ENCODE results near the gene EPHB3. TPM values are rescaled to one million over a fixed set of nuclear protein-coding genes. Genes with fewer than 3 reads are reported as not detected.

Gene EPHB3
- total RNA-seq, 4 donors from 2014 or later, result 0.10 to 0.24 (median 0.12) TPM

DNA sequence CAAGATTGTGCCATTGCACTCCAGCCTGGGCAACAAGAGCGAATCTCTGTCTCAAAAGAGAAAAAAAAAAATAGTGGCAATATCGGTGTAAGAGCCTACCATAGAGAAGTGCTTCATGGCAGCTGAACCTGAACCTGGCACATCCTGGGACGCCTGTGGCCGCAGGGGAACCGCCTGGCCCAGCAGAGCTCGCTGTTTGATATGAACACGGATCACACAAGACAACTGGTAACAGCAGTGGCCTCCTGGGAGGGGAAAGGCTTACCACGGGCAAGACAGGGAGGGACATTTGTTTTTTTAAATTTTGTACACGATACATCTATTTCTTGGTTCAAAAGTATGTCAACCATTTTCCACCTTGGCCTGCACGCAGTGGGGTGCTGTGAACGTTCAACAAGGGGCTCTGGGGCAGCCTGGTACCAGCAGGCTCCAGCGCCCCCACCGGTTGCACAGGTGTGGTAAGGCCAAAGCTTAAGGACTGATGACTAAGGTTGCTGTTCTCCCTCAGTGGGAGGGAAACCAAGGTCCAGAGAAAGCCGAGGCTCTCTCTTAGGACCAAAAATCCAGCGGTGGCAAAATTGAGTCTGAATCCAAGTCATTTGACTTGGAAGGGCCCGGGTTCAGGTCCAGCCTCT lies 21.7 kb upstream of the EPHB3 start:
- in situ Hi-C loops (cut with MboI; ENCODE audit: low sequenced_read_pairs in 4 of 4) (loop anchor here in 3 of 4 donors (5.0 to 10.0 kb wide), 2 partner anchors 165 to 168 kb away; partner anchors contain the start of gene THPO (in 1 of the 3)), intact Hi-C loops (cut with DNase I; ENCODE audit: low total_unique reads) (no loop called here)
- Histone ChIP-seq H3K4me3 (no peak overlapping the region), H3K4me1 (no peaks in the 10 kb centered on the region), H3K36me3 (no peaks in the 10 kb centered on the region), H3K27me3 (peaks cover 10 to 20% (median 14%) of the 10 kb centered on the region in 3 donors), H3K9me3 (no peaks in the 10 kb centered on the region), H3K27ac (no peak overlapping the region)
- no peak for TF ChIP-seq CTCF (IDR thresholded peaks at IDR 0.05 in 4 of 5, conservative IDR thresholded peaks at IDR 0.05 in 1 of 5)
- no peak for TF ChIP-seq POLR2A (IDR thresholded peaks at IDR 0.05)
- ATAC-seq (no peak), DNase-seq (no peak)

GRCh38 chr3:184540777-184541681 lies 20.6 kb upstream of the EPHB3 start:
- Histone ChIP-seq H3K4me1 (no peaks in the 10 kb centered on the region), H3K4me3 (no peak overlapping the region), H3K27me3 (peaks cover 10 to 20% (median 14%) of the 10 kb centered on the region in 3 donors), H3K9me3 (no peaks in the 10 kb centered on the region), H3K36me3 (no peaks in the 10 kb centered on the region), H3K27ac (no peak overlapping the region)
- TF ChIP-seq CTCF (IDR thresholded peaks at IDR 0.05 in 4 of 5, conservative IDR thresholded peaks at IDR 0.05 in 1 of 5) (peak in 4 of 5 experiments; percentile 45 to 60 (median 48)), POLR2A (IDR thresholded peaks at IDR 0.05) (no peak)
- intact Hi-C loops (cut with DNase I; ENCODE audit: low total_unique reads), result no loop called here
- DNase-seq (no peak), ATAC-seq (no peak)
- in situ Hi-C loops (cut with MboI; ENCODE audit: low sequenced_read_pairs in 4 of 4), result loop anchor here in 3 of 4 donors (5.0 to 10.0 kb wide), 2 partner anchors 166 to 169 kb away; partner anchors contain the start of gene THPO (in 1 of the 3)

DNA sequence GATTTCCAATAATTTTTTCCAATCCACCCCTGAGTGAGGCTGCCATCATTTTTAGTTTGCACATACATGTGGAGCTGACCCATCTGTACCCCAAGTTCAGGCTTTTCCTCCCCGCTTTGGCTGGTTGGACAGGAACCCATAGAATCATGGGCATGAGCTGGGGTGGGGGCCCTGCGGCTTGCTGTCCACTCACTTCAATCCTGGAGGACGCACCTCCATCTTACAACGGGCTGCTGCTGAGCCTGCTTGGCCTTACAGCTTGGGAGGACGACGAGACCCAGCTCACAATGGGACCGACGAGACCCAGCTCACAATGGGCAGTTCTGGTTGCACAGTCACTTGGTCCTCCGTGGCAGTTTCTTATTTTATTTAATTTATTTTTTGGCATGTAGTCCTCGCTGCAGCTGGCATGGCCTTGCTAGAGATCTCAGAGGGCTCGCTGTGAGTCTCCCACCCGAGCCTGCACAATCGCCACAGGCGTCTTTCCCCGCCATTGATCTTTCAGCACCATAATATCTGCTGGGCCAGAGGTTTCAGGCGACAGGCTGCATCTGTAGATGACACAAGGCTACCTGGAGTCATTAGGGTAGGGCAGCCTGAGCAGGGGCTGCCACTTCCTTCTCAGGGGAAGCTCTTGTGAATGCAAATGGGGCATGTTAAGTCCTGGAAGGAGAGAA lies 19.6 kb upstream of the EPHB3 start:
- in situ Hi-C loops (cut with MboI; ENCODE audit: low sequenced_read_pairs in 4 of 4), result loop anchor here in 3 of 4 donors (5.0 to 10.0 kb wide), 2 partner anchors 167 to 170 kb away; partner anchors contain the start of gene THPO (in 1 of the 3)

More for the DNA sequence above, 19.6 kb upstream of the EPHB3 start:
- no peak overlapping the region for H3K27ac ChIP-seq
- no peaks in the 10 kb centered on the region for H3K4me1 ChIP-seq
- no peak overlapping the region for H3K4me3 ChIP-seq
- peaks cover 10 to 20% (median 14%) of the 10 kb centered on the region in 3 donors for H3K27me3 ChIP-seq
- intact Hi-C loops (cut with DNase I; ENCODE audit: low total_unique reads), result no loop called here
- TF ChIP-seq POLR2A (IDR thresholded peaks at IDR 0.05), result no peak
- TF ChIP-seq CTCF (IDR thresholded peaks at IDR 0.05 in 4 of 5, conservative IDR thresholded peaks at IDR 0.05 in 1 of 5), result no peak
- H3K36me3 ChIP-seq, result no peaks in the 10 kb centered on the region
- DNase-seq (no peak), ATAC-seq (no peak)
- no peaks in the 10 kb centered on the region for H3K9me3 ChIP-seq

Data from gastrocnemius medialis (tissue), 4 donors.